ENCODE results near the gene TCAP.

The TCAP gene

GRCh38 chr17:39666601-39667261, 1.6 kb downstream of the TCAP start:
- no peak for DNase-seq

- DNase-seq = no peak
These were observed 2.3 kb downstream of the TCAP start for GRCh38 chr17:39667262-39667944.

- DNase-seq = peak; percentile 83
These were observed 3.1 kb downstream of the TCAP start, which contains the start of gene PNMT for GRCh38 chr17:39667945-39668924. TSS of gene PNMT (plus strand) at chr17:39668453. CDS start at chr17:39668476, 23 bp downstream.

- DNase-seq = no peak
These were observed 5.0 kb downstream of the TCAP start for GRCh38 chr17:39669897-39670735.

- DNase-seq = no peak
These were observed 5.6 kb downstream of the TCAP start for GRCh38 chr17:39670746-39671145.

GRCh38 chr17:39671651-39672521, 6.7 kb downstream of the TCAP start:
- DNase-seq = no peak

GRCh38 chr17:39672522-39673334, 7.6 kb downstream of the TCAP start:
- no peak for DNase-seq

GRCh38 chr17:39673335-39674081, 8.4 kb downstream of the TCAP start:
- DNase-seq = no peak

- DNase-seq = no peak
These were observed 9.0 kb downstream of the TCAP start for GRCh38 chr17:39674179-39674578.

GRCh38 chr17:39674702-39675389, 9.7 kb downstream of the TCAP start:
- DNase-seq = no peak

- DNase-seq = no peak
These were observed 10.4 kb downstream of the TCAP start for GRCh38 chr17:39675390-39676082.

GRCh38 chr17:39676198-39676819, 11.2 kb downstream of the TCAP start:
- DNase-seq = no peak

- no peak for DNase-seq
These were observed 11.9 kb downstream of the TCAP start for GRCh38 chr17:39677072-39677471.

GRCh38 chr17:39677542-39678339, 12.6 kb downstream of the TCAP start:
- peak; percentile 48 for DNase-seq

GRCh38 chr17:39678340-39679116, 13.4 kb downstream of the TCAP start:
- DNase-seq = no peak

Measured in right kidney (tissue), 1 donor.